ENCODE measurements around the gene NACAD. TPM values are rescaled to one million over a fixed set of nuclear protein-coding genes. Genes with fewer than 3 reads are reported as not detected.

NACAD gene
- total RNA-seq, 2 experiments from 2014 or later = 0.10 to 0.21 TPM

GRCh38 chr7:45100761-45101480, 12.2 kb upstream of the NACAD start:
- Mint-ChIP-seq H3K4me1 (ENCODE audit: low read depth) (peaks cover 1% of the 10 kb centered on the region), H3K27me3 (no peaks in the 10 kb centered on the region), H3K36me3 (peaks cover 41% of the 10 kb centered on the region), H3K4me3 (no peak overlapping the region), H3K27ac (no peak overlapping the region), H3K9me3 (no peaks in the 10 kb centered on the region)
- ChIA-PET CTCF (no interaction called here), POLR2A (no interaction called here)
- intact Hi-C loops (cut with micrococcal nuclease) = no loop called here
- DNase-seq = peak; percentile 2

DNA sequence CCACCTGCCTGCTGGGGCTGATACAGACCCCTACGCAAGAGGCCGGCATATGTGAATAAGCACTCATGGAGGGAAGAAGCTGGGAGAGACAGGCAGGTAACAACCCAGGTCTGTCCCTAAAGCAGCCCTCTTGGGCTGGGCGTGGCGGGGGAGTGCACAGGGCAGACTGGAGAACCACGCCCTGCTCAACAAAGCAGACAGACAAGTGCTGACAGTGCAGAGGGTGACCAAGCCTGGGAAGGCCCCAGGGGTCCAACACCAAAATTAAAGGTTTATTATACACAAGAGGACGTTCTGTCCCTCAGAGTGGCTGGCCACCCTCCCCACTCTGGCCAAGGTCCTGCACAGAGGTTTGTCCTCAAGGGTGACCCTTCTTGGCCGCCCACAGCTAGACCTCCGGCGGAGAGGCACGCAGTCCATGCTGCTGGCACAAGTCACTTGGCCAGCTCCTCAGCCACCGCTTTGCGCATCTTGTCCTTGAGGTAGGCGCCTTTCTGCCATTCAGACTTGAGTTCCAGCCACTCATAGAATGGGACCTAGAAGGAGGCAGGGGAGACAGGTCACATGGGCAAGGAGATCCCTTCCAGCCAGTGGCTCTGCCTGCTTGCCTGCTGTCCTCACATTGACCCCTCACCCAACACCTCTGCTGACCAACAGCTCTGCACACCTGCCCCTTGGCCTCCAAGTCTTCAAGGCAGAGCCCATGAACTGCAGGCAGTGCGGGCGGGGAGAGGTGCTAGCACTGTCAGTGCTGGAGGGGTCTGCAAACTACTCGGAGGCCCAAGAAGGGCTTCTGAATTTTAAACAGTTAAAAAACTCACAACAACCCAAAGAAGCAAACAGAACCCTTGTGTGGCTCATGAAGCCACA, 11.4 kb upstream of the NACAD start:
- DNase-seq = peak; percentile 8
- ChIA-PET POLR2A (interaction anchor here (1.1 kb wide), 1 partner anchor 8 kb away, joined by 3 read pairs; no protein-coding TSS in a partner anchor), CTCF (no interaction called here)
- H3K9me3 Mint-ChIP-seq = no peaks in the 10 kb centered on the region
- no peak overlapping the region for H3K27ac Mint-ChIP-seq
- H3K36me3 Mint-ChIP-seq = peaks cover 34% of the 10 kb centered on the region
- H3K4me3 Mint-ChIP-seq = no peak overlapping the region
- intact Hi-C loops (cut with micrococcal nuclease) = no loop called here
- H3K4me1 Mint-ChIP-seq (ENCODE audit: low read depth) = no peaks in the 10 kb centered on the region
- H3K27me3 Mint-ChIP-seq = no peaks in the 10 kb centered on the region

DNA sequence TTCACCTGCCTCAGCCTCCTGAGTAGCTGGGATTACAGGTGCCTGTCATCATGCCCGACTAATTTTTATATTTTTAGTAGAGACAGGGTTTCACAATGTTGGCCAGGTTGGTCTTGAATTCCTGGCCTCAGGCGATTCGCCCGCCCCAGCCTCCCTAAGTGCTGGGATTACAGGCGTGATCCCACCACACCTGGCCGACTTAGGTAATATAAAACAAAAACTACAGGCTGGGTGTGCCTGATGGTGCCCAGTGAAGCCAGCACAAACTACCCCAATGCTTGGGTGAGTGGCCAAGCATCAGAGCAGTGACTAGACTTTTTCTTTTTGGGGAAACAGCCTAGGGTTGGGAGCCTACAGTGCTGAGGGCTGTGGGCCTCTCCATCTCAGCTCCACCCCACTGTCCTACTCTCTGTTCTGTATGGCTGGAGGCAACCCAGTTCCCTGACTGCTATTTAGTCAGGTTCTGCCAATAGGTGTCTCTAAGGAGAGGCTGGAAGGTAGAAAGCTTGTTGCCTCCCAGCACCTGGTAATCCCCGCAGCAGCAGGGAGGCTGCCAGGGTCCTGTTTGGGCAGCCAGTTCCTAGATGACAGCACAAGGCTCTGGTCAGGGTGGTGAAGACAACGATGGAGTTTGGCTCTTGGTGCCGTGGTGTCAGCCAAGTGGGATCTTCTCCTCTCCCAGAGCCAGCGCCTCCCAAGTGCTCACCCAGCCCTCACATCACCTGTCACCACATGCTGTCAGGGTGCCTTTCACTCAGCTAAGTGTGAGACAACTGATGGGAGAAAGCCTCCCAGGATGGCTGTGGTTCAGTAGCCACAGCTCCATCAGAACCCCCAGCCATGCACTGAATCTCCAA, 10.4 kb upstream of the NACAD start:
- no peak for DNase-seq
- CTCF ChIA-PET = no interaction called here

GRCh38 chr7:45092931-45093235, 4.1 kb upstream of the NACAD start:
- Mint-ChIP-seq H3K36me3 (no peaks in the 10 kb centered on the region), H3K27ac (no peak overlapping the region), H3K9me3 (peaks cover 6% of the 10 kb centered on the region), H3K4me3 (no peak overlapping the region), H3K4me1 (ENCODE audit: low read depth) (peaks cover 7% of the 10 kb centered on the region), H3K27me3 (peaks cover 13% of the 10 kb centered on the region)
- intact Hi-C loops (cut with micrococcal nuclease) = no loop called here
- no peak for DNase-seq
- ChIA-PET CTCF (no interaction called here), POLR2A (no interaction called here)

More for the DNA sequence above, 10.4 kb upstream of the NACAD start:
- intact Hi-C loops (cut with micrococcal nuclease) = no loop called here
- Mint-ChIP-seq H3K9me3 (no peaks in the 10 kb centered on the region), H3K36me3 (peaks cover 28% of the 10 kb centered on the region), H3K27ac (no peak overlapping the region), H3K4me3 (no peak overlapping the region), H3K4me1 (ENCODE audit: low read depth) (no peaks in the 10 kb centered on the region), H3K27me3 (no peaks in the 10 kb centered on the region)
- POLR2A ChIA-PET = interaction anchor here (1.0 to 1.1 kb wide), 2 partner anchors 9 to 126 kb away, joined by 3 read pairs; no protein-coding TSS in a partner anchor

DNA sequence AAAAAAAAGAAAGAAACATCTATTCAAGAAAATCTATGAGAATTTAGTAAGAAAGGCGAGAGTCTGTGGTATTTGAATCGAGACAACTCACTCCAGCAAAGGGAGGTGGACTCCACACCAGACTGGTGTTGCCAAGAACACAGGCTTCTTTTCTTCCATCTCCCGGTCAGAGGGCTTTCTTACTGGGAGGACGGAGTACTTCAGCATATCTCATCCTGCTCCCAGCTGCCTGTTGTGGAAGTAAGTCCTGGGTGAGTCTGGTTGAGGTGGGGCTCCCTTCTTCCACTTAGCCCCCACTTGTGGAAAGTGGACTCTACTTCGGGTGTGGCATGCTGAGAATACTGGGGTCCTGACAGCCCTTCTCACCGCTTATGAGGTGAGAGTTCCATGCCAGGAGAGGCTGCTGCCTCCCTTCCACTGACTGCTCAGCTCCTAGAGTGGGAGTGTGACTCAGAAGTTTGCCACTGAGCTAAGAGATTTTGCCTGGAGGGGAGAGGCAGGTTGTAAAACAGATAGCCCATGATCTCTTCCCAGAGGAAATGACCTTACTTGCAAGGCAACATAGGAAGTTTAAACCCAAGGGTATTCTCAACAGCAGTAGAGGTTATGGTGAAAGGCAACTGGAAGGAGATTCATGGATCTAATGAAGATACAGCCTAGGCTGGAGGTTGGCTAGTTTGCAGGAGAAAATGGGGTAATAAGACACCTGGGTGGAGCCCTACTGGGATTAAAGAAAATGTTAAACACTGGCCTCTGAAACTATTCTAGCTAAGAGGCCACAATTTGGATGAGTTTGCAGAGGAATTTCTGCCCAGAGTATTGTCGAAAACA, 3.5 kb upstream of the NACAD start:
- H3K27me3 Mint-ChIP-seq = peaks cover 13% of the 10 kb centered on the region
- POLR2A ChIA-PET = no interaction called here
- CTCF ChIA-PET = no interaction called here
- H3K4me1 Mint-ChIP-seq (ENCODE audit: low read depth) = peaks cover 7% of the 10 kb centered on the region
- no peak overlapping the region for H3K4me3 Mint-ChIP-seq
- H3K36me3 Mint-ChIP-seq = no peaks in the 10 kb centered on the region
- no peak overlapping the region for H3K27ac Mint-ChIP-seq
- intact Hi-C loops (cut with micrococcal nuclease) = no loop called here
- DNase-seq = no peak
- peaks cover 6% of the 10 kb centered on the region for H3K9me3 Mint-ChIP-seq

DNA sequence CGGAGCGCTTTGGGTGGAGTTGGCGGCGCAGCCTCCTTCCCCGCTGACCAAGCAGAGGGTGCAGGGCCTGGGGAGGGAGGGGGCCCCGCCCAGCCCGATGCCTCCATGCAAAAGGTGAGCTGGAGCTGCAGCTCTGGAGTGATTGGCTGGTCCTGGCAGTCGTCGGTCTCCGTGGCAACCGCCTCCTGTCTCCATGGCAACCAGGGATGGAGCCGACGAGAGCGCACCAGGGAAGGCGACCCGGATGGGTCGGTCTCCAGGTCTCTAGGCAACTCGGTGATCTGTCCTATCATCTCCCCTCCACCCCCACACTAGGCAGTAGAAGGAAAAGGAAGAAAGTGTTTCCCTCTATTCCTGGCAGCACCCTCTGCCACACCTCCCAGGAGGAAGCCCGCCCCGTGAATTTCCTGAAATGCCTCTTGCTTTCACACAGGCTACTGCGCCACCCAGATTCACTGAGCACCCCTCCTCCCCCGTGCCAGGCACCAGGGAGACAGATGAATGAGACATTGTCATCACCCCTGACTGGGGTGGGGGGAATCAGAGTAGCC, 647 bp upstream of the NACAD start:
- CTCF ChIA-PET = interaction anchor here (1.0 kb wide), 1 partner anchor 46 kb away, joined by 3 read pairs; no protein-coding TSS in a partner anchor
- intact Hi-C loops (cut with micrococcal nuclease) = no loop called here

DNA sequence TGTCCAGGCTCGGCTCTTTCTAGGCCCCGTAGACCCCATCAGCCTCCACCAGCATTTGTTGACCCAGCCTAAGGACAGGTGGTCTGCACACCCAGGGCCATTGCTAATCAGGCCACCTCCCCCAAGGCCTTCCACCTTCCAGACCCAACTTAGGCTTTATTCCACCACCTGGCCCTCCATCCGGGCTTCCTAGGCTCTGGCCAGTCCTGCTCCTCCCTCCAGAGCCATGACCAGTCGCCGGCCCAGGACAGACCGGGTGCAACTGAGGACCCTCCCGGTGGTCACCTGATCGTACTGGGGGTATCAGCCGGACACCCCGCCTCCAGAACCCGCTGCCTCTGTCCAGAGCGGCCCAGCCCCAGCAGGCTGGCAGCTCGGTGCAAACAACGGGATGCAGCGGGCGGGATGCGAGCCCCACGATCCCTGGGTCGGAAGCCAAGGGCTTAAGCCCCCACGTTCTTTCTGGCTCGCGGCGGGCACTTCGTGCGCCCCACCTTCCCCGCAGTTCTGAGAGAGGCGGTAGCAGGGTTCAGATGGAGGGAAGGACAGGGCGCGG, 545 bp downstream of the NACAD start:
- Mint-ChIP-seq H3K4me3 (peak overlapping the region; percentile 20), H3K27me3 (peaks cover 13% of the 10 kb centered on the region), H3K36me3 (no peaks in the 10 kb centered on the region), H3K27ac (no peak overlapping the region), H3K4me1 (ENCODE audit: low read depth) (peaks cover 7% of the 10 kb centered on the region), H3K9me3 (peaks cover 3% of the 10 kb centered on the region)
- CTCF ChIA-PET = no interaction called here
- intact Hi-C loops (cut with micrococcal nuclease) = no loop called here
- DNase-seq = no peak
- POLR2A ChIA-PET = no interaction called here

More for the DNA sequence above, 647 bp upstream of the NACAD start:
- POLR2A ChIA-PET = interaction anchor here (1.0 kb wide), 1 partner anchor 46 kb away, joined by 3 read pairs; no protein-coding TSS in a partner anchor
- peaks cover 7% of the 10 kb centered on the region for H3K4me1 Mint-ChIP-seq (ENCODE audit: low read depth)
- DNase-seq = peak; percentile 82
- peak overlapping the region; percentile 70 for H3K4me3 Mint-ChIP-seq
- no peaks in the 10 kb centered on the region for H3K36me3 Mint-ChIP-seq
- H3K27ac Mint-ChIP-seq = no peak overlapping the region
- H3K9me3 Mint-ChIP-seq = peaks cover 6% of the 10 kb centered on the region
- peaks cover 13% of the 10 kb centered on the region for H3K27me3 Mint-ChIP-seq

GRCh38 chr7:45087301-45088145, 1.2 kb downstream of the NACAD start:
- Mint-ChIP-seq H3K36me3 (no peaks in the 10 kb centered on the region), H3K27ac (no peak overlapping the region), H3K9me3 (no peaks in the 10 kb centered on the region), H3K4me1 (ENCODE audit: low read depth) (peaks cover 7% of the 10 kb centered on the region), H3K27me3 (peaks cover 13% of the 10 kb centered on the region), H3K4me3 (no peak overlapping the region)
- CTCF ChIA-PET = interaction anchor here (1.0 kb wide), 1 partner anchor 114 kb away, joined by 3 read pairs; no protein-coding TSS in a partner anchor
- no peak for DNase-seq
- intact Hi-C loops (cut with micrococcal nuclease) = no loop called here
- POLR2A ChIA-PET = no interaction called here

GRCh38 chr7:45086331-45087065, 2.3 kb downstream of the NACAD start:
- ChIA-PET CTCF (interaction anchor here (1.0 kb wide), 1 partner anchor 113 kb away, joined by 3 read pairs; no protein-coding TSS in a partner anchor), POLR2A (no interaction called here)
- H3K4me3 Mint-ChIP-seq = no peak overlapping the region
- no peaks in the 10 kb centered on the region for H3K36me3 Mint-ChIP-seq
- peaks cover 7% of the 10 kb centered on the region for H3K4me1 Mint-ChIP-seq (ENCODE audit: low read depth)
- intact Hi-C loops (cut with micrococcal nuclease) = no loop called here
- H3K27ac Mint-ChIP-seq = no peak overlapping the region
- H3K27me3 Mint-ChIP-seq = peaks cover 13% of the 10 kb centered on the region
- H3K9me3 Mint-ChIP-seq = no peaks in the 10 kb centered on the region
- DNase-seq = no peak

- Mint-ChIP-seq H3K4me3 (no peak overlapping the region), H3K27ac (no peak overlapping the region), H3K27me3 (peaks cover 13% of the 10 kb centered on the region), H3K36me3 (no peaks in the 10 kb centered on the region), H3K4me1 (ENCODE audit: low read depth) (peaks cover 7% of the 10 kb centered on the region), H3K9me3 (no peaks in the 10 kb centered on the region)
- intact Hi-C loops (cut with micrococcal nuclease) = no loop called here
- DNase-seq = no peak
- POLR2A ChIA-PET = no interaction called here
- CTCF ChIA-PET = no interaction called here
Observed at GRCh38 chr7:45085619-45086200, 3.1 kb downstream of the NACAD start.

Measured in activated CD4-positive, alpha-beta memory T cell treated with anti-CD3 and anti-CD28 coated beads for 36 hours (primary cell).